DLD1 (cell line): ENCODE measurements around the gene UBXN6.

ENCODE experiments used
- in situ Hi-C: cut with HindIII; loops from 2 replicates; pipeline ENCODE4 v1.10.0; 2017; ENCODE audit warnings: low sequenced_read_pairs

The UBXN6 gene

DNA sequence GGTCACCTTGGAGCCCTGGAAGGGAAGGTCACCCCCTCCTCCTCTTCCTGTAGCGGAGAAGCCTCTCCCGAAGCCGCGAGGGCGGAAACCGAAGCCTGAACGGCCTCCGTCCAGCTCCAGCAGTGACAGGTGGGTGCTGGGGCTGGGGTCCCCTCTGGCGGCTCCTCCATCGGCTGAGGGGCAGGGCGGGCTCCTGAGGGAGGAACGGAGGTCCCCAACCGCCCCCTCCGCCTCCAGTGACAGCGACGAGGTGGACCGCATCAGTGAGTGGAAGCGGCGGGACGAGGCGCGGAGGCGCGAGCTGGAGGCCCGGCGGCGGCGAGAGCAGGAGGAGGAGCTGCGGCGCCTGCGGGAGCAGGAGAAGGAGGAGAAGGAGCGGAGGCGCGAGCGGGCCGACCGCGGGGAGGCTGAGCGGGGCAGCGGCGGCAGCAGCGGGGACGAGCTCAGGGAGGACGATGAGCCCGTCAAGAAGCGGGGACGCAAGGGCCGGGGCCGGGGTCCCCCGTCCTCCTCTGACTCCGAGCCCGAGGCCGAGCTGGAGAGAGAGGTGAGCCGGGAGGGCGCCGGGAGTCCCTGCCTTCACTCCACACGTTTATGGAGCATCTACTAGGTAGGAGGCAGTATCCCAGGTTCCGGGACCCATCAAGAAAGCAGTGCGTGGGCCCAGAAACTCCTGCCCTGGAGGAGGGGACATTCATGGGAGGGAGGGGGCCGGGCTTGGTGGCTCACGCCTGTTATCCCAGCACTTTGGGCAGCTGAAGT, 36.5 kb upstream of the UBXN6 start:
- in situ Hi-C loops, result no loop called here

DNA sequence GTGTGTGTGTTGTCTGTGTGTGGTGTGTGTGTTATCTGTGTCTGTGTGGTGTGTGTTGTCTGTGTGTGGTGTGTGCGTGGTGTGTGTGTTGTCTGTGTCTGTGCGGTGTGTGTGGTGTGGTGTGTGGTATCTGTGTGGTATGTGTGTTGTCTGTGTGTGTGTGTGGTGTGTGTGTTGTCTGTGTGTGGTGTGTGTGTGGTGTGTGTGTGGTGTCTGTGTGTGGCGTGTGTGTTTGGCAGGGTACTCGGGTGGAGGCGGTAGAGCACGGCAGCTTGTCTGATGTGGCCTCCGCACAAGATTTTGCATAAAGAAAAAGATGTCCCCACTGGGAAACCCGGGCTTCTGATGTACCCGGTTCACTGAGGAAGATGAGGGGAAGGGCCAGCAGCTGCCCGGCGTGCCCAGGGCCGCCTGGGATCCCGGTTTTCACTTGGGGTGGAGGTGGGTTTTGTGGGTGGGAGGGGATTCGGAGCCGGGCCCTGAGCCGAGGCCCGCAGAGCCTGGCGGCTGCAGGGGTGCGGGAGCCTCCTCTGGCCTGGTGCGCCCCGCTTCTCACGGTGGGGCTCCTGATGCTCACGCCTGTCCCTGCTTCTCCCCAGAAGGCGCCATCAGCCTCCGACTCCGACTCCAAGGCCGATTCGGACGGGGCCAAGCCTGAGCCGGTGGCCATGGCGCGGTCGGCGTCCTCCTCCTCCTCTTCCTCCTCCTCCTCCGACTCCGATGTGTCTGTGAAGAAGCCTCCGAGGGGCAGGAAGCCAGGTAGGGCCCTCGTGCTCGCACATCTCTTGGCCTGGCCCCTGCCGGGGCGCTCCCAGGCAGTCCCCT, 35.7 kb upstream of the UBXN6 start:
- in situ Hi-C loops, result no loop called here

DNA sequence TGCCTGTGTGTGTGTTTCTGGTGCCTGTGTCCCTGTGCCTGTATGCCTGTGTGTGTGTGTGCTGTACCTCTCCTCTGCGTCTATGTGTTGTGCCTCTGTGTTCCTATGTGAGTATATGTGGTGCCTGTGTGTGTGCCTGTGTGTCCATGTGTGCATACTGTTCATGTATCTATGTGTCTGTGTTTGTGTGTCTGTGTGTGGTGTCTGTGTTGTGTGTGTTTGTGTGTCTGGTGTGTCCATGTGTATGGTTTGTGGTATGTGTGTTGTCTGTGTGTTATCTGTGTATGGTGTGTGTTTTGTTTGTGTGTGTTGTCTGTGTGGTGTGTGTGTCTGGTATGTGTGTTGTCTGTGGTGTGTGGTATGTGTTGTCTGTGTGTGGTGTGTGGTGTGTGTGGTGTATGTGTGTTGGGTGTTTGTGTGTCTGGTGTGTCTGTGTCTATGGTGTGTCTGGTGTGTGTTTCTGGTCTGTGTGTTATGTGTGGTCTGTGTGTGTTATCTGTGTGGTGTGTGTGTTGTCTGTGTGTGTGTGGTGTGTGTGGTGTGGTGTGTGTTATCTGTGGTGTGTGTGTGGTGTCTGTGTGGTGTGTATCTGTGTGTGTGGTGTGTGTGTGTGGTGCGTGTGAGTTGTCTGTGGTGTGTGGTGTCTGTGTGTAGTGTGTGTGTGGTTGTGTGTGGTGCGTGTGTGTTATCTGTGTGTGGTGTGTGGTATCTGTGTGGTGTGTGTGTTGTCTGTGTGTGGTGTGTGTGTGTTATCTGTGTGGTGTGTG, 34.9 kb upstream of the UBXN6 start:
- in situ Hi-C loops, result no loop called here

DNA sequence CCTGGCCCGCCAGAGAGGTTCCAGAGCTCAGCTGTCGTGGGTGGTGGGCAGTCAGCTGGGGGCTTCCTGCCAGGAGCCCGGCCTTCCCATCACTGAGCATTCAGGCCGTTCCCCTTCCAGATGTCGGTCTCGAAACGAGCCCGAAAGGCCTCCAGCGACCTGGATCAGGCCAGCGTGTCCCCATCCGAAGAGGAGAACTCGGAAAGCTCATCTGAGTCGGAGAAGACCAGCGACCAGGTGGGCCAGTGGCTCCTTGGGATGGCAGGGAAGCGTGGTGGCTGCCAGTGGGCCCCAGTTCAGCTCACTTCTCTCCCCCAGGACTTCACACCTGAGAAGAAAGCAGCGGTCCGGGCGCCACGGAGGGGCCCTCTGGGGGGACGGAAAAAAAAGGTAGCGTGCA, 33.9 kb upstream of the UBXN6 start:
- in situ Hi-C loops, result no loop called here

DNA sequence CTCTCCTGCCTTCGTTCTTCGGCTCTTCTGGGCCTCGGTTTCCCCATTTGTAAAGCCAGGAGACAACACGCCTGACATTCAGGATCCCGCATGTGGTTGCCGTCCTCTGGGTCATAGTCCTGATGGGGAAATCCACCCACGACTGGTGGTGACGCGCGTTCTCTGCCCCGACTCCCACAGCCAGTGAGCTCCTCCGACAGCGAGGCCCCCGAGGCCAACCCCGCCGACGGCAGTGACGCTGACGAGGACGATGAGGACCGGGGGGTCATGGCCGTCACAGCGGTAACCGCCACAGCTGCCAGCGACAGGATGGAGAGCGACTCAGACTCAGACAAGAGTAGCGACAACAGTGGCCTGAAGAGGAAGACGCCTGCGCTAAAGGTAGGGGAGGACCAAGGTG, 30.9 kb upstream of the UBXN6 start:
- in situ Hi-C loops, result no loop called here

DNA sequence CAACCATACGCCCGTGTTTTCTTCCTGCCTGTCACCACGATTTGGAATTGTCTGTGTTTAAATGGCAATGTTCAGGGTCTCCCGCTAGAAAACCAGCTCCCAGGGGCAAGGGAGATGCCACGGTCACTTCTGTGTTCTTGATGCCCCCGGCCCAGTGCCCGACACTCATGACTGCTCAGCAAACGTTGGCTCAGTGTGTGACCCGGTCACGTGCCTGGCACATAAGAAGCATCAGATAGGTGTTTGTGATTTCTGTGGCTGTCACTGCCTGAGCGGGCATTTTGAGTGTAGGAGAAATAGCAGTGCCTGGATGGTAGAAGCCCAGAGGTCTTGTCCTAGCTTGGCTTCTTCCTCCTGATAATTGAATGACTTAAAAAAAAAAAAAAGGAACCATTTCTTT, 30.0 kb upstream of the UBXN6 start:
- in situ Hi-C loops, result no loop called here

DNA sequence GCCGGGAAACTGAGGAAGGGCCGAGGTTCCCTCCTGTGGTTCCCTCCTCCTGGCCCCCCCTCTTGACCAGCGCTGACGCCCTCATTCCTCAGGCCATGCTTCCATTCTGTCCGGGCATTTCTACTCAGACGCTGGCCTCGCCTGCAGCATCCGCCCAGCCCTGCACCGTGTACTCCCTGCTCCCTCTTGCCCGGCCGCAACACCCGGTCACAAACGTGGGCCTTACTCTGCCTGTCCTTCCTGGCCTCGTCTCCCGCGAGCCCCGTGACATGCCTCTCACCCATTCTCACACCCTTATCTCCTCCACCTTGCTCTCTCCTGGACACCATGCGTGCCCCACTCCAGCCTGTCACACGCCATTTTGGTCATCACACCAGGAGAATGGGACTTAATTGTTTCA, 25.8 kb upstream of the UBXN6 start:
- in situ Hi-C loops, result no loop called here

DNA sequence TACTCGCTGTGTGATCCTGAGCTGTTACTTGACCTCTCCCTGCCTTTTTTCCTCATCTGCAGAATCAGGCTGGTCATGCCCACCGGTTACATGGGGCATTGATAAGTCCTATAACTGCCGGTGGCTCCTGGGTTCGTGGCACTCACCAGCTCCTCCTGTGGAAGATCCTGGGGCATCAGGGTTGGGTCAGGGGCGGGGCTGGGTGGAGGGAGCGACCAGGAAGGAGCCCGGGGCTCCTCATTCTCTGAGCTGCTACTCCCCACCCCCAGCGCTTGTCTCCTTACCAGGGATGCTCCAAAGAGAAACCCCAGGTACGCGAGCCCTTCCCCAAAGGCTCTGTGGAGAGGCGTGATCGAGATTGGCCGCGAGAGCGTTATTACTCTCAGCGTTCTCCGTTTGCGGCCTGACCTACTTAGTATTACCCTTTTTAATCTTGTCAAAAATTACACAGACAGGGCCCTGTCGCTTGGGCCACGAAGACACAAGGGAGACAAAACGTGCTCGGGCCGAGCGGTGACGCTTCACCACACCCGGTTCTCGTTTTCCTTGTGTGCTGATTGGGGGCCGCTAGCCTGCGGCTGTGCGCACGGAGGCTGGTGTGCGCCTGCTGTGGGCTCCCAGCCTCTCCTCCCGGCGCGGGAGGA, 25.2 kb upstream of the UBXN6 start:
- in situ Hi-C loops, result no loop called here

DNA sequence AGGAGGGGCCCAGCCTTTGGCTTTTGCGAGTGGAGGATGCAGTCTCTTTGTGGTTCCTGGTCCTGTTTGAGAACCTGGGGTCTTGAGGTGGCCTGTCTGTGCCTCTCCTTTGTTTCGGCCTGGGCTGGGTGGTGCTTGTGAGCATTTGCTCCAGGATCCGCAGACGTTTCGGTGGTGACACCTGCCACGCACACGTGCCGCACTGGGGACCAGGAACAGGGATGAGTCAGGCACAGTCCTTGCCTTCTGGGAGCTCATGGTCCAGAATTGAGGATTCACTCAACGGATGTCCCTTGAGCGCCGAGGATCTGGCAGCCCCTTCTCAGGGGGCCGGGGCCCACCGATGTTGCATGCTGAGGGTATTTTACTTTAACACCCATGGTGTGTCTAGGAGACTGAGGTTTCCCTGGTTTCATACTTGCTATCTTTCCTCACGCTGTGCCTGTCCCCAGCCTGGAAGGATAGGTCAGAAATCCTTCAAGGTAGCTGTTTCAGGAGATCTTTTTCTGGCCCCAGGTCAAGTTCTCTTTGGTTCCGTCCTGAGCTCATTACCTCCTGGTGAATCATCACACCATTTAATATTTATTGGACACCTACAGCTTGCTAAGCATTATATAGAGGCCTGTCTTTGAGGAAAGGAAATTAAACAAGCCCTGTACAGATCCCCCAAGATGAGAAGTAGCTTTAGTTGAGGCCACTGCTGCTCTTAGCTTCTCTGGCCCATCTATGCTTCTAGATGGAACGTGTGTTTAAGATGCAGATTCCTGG, 19.6 kb upstream of the UBXN6 start:
- in situ Hi-C loops, result no loop called here

DNA sequence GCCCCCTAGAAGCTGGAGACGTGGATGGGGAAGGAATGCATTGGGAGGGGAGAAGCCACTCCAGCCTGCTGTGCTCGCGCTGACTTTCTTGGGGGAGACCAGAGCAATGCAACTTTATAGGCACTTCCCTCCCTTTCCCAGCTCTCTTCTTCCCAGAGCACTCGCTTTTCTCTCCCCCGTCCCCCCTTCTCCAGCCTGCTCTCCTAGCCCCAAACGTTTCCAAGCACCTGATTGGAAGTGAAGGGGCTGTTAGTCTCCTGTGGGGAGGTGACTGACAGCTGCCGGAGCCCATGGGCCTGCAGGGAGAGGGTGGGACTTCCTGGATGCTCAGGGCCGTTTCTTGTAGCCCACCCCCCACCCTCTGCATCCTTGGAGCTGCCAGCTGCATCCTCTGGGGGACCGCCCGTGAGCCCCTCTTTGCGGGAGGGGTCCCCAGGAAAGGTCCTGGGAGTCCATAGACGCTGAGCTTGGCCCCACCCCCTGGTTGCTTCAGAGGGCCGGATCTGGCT, 17.0 kb upstream of the UBXN6 start:
- in situ Hi-C loops, result no loop called here

DNA sequence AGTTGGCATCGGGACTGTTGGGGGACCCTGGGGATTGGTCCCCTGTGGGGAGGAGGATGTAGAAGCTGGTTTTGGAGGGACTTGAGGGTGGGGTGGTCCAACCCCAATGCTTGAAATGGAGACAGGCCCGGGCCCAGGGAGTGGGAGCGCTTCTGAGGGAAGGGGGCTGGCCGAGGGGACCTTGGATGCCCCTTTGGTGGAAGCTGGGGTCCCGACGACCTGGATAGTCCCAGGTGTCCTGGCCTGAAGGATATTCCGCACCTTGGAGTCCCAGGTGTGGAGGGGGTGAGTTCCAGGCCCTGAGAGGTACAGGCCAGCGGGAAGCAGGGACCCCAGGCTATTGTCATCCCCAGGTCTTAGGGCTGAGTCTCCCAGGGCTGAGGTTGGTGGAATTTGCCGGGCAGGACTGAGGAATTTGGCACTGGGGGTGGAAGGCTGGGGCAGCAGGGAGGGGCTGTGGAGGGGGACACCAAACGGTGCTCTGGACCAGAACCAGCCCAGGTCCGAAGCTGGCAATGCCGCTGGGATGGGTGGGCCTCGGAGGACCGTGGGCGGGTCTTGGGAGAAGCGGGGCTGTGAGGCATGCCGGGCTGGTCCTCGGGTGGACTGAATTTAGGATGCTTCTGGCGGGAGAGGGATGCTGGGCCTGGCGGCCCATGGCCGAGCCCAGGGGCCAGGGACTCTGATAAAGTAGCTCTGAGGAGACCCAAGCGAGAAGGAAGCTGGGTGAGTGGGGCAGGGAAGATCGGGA, 16.3 kb upstream of the UBXN6 start:
- in situ Hi-C loops, result no loop called here

DNA sequence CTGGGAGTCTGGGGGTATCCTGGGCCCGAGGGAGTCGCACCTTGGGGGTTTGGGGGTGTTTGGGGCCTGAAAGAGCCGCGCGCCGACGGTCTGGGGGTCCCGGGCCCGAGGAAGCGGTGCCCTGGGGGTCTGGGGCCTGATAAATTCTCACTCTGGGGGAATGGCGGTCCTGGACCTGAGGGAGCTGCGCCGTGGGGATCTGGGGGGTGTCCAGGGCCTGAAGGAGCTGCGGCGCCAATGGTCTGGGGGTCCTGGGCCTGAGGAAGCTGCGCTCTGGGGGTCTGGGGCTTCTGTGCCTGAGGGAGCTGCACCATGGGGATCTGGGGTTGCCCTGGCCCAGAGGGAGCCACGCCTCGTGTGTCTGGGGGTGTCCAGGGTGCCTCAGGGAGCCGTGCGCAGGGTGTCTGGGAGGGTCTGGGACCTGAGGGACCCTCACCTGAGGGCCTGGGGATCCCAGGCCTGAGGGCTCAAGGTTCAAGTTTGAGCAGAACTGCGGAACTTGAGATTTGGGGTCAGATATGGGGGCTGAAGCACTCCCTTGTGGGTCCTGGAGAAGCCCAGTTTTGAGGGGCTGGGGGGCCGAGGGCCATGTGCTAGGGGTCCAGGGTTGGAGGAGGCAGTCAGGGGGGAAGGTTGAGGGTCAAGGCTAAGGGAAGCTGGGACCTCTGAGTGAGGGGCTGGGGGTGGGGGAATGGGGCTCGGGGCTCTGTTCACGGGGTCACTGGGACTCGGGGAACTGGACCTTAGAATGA, 15.6 kb upstream of the UBXN6 start:
- in situ Hi-C loops, result no loop called here

DNA sequence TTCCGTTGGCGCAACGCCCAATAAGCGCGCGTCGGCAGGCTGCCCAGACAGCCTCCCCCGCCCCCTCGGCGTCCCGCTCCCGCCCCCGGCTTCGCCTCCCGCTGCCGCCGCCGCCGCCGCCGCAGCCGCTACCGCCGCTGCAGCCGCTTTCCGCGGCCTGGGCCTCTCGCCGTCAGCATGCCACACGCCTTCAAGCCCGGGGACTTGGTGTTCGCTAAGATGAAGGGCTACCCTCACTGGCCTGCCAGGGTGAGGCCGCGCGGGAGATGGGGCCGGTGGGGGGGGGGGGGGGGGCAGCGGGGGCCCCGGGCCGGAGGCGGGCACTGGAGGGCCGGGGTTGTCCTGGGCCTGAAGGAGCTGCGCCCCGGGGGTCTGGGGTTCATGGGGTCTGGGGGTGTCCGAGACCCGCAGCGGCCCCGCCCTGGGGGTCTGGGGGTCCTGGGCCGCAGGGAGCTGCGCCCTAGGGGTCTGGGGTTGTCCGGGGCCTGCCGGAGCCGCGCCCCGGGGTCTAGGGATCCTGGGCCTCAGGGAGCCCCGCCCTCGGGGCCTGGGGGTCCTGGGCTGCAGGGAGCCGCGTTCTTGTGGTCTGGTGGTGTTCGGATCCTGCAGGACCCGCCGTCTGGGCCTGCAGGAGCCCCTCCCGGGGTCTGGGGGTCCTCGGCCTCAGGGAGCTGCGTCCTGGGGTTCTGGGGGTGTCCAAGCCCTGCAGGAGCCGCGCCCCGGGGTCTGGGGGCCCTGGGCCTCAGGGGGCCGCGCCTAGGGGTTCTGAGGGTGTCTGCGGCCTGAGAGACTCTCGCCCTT, 14.8 kb upstream of the UBXN6 start, which contains the start of gene HDGFL2:
TSS of gene HDGFL2 (plus strand) at position 124 of the 801 bp plus-strand sequence. CDS start at position 178, 54 bp downstream.
- in situ Hi-C loops, result no loop called here

DNA sequence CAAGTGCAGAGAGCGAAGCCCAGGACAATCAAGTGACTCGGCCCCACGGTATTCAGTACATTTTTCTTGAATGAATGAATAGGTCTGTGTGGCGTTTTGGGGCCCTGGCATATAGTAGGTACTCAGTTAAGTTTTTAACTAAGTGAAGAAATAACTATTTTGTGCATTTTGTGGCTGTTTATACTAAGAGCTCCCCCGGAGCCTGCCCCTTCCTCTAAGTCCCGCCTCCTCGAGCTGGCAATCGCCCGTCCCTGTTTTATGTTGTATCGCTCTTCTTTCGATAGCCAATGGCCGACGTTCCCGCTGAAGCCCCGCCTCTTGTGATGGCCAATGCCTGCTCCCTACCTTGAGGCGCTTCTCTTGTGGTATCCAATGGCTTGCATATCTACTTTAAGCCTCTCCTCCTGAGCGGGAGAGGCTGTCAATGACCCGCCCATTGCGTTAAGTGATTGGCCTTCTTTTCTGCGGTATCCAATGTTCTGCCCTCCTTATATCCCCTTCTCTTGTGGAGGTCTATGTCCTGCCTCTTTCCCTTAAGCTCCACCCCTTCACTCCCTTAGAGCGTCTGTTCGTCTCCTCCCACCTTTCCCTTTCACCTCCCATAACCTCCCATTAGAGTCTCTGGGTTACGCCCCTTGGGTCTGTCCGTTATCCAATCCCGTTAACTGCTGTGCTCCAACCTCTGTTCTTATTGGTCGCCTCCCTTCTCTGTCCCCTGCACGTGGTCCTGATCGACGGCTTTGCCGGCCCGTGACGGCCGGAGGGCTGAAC, 14.0 kb upstream of the UBXN6 start:
- in situ Hi-C loops, result no loop called here

DNA sequence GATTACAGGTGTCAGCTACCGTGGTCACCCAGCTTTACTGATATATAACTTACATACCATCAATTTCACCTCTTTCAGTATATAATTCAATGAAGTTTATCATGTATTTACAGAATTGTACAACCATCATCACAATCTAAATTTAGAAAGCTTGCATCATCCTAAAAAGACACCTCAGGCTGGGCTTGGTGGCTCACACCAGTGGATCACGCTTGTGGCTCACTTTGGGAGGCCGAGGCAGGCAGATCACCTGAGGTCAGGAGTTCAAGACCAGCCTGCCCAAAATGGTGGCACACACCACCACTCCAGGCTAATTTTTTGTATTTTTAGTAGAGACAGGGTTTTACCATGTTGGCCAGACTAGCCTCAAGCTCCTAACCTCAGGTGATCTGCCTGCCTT, 10.2 kb upstream of the UBXN6 start:
- in situ Hi-C loops, result no loop called here

DNA sequence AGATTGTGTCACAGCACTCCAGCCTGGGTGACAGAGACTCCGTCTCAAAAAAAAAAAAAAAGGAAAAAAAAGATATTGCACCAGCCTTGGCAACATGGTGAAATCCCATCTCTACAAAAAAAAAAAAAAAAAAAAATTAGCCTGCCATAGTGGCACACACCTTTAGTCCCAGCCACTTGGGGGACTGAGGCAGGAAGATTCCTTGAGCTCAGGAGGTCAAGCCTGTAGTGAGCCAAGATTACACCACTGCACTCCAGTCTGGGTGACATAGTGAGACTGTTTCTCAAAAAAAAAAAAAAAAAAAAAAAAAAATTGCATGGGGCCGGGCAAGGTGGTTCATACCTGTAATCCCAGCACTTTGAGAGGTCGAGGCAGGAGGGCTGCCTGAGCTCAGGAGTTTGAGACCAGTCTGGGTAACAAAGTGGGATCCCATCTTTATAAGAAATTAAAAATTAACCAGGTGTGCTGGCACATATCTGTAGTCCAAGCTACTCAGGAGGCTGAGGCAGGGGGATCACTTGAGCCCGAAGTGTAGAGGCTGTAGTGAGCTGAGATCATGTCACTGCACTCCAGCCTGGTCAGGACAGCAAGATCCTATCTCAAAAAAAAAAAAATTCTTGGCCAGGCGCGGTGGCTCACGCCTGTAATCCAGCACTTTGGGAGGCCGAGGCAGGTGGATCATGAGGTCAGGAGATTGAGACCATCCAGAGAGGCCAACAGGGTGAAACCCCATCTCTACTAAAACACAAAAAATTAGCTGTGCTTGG, 7.4 kb upstream of the UBXN6 start:
- in situ Hi-C loops, result no loop called here
